Bronchial epithelial cell (primary cell): ENCODE measurements around the gene EPB41L5. TPM values are rescaled to one million over a fixed set of nuclear protein-coding genes. Genes with fewer than 3 reads are reported as not detected.

ENCODE experiments used
- DNase-seq: peaks from one replicate; pipeline ENCODE4 v3.0.0-alpha.2; 2010; ENCODE audit warnings: low read depth
- FAIRE-seq: peaks from 2 replicates; lab custom pipeline; 2011; peaks lifted over from hg19 to GRCh38; lab: Jason Lieb, UNC
- H3K27me3 ChIP-seq: 2 replicates; pipeline ENCODE4 v1.5.1; 2011; ENCODE audit warnings: low read length; ENCODE audit not compliant: control insufficient read depth, insufficient read depth
- H3K36me3 ChIP-seq: 2 replicates; pipeline ENCODE4 v1.5.1; 2011; ENCODE audit warnings: low read length; ENCODE audit not compliant: control insufficient read depth, insufficient read depth
- H3K4me3 ChIP-seq: 2 replicates; pipeline ENCODE4 v1.5.1; 2011; ENCODE audit warnings: mild to moderate bottlenecking, low read depth, low read length, control low read depth
- total RNA-seq: library from RNA; depleted of rRNA; stranded (reverse); fragments of >200 nt; gene quantifications from 2 replicates; pipeline ENCODE4 v1.2.1, GENCODE V29; 2014
- TF ChIP-seq, protein P1 (sequence below): IDR thresholded peaks from 2 replicates; pipeline ENCODE4 v1.5.1; 2011; ENCODE audit warnings: mild to moderate bottlenecking, moderate library complexity, low read length, control low read depth, inconsistent platforms; ENCODE audit not compliant: insufficient read depth, severe bottlenecking

Gene EPB41L5
- total RNA-seq, 1 donor from 2014 or later, result 34.5 TPM

DNA sequence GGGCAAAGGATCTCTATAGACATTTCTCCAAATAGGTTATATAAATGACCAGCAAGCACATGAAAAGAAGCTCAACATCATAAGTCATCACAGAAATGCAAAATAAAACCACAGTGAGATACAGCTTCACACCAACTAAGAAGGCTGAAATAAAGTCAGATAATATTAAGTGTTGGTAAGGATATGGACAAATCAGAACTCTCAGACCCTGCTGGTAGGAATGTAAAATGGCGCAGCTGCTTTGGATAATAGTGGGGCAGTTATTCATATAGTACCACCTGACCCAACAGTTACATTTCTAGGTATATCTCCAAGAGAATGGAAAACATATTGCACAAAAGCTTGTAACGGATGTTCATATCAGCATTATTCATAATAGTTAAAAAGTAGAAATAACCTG is 14.0 kb downstream of the EPB41L5 start:
- Histone ChIP-seq H3K27me3 (no peaks in the 10 kb centered on the region), H3K4me3 (no peak overlapping the region), H3K36me3 (no peaks in the 10 kb centered on the region)
- no peak for FAIRE-seq
- TF ChIP-seq, protein P1, sequence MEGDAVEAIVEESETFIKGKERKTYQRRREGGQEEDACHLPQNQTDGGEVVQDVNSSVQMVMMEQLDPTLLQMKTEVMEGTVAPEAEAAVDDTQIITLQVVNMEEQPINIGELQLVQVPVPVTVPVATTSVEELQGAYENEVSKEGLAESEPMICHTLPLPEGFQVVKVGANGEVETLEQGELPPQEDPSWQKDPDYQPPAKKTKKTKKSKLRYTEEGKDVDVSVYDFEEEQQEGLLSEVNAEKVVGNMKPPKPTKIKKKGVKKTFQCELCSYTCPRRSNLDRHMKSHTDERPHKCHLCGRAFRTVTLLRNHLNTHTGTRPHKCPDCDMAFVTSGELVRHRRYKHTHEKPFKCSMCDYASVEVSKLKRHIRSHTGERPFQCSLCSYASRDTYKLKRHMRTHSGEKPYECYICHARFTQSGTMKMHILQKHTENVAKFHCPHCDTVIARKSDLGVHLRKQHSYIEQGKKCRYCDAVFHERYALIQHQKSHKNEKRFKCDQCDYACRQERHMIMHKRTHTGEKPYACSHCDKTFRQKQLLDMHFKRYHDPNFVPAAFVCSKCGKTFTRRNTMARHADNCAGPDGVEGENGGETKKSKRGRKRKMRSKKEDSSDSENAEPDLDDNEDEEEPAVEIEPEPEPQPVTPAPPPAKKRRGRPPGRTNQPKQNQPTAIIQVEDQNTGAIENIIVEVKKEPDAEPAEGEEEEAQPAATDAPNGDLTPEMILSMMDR, result peak; percentile 1
- no peak for DNase-seq

DNA sequence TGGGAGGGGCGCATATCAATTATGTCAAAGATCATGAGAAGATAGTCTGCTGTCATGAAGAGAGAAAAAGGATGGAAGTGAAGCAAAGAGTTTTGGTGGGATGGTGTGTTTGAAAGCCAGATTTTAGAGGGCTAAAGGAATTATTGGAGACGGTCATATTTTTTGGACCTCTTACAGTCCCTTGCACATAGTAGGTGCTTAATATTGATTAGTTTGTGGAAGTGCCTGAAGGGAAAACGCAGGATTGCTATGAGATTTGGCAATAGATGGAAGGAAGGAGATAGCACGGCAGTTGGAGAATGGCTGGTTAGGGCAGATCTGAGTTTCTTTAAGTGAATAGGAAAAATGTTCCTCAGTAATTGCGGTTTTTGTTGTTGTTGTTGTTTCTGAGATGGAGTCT is 15.9 kb downstream of the EPB41L5 start:
- H3K27me3 ChIP-seq, result no peaks in the 10 kb centered on the region
- no peaks in the 10 kb centered on the region for H3K36me3 ChIP-seq
- TF ChIP-seq, protein P1, result no peak
- DNase-seq (no peak), FAIRE-seq (no peak)
- no peak overlapping the region for H3K4me3 ChIP-seq

DNA sequence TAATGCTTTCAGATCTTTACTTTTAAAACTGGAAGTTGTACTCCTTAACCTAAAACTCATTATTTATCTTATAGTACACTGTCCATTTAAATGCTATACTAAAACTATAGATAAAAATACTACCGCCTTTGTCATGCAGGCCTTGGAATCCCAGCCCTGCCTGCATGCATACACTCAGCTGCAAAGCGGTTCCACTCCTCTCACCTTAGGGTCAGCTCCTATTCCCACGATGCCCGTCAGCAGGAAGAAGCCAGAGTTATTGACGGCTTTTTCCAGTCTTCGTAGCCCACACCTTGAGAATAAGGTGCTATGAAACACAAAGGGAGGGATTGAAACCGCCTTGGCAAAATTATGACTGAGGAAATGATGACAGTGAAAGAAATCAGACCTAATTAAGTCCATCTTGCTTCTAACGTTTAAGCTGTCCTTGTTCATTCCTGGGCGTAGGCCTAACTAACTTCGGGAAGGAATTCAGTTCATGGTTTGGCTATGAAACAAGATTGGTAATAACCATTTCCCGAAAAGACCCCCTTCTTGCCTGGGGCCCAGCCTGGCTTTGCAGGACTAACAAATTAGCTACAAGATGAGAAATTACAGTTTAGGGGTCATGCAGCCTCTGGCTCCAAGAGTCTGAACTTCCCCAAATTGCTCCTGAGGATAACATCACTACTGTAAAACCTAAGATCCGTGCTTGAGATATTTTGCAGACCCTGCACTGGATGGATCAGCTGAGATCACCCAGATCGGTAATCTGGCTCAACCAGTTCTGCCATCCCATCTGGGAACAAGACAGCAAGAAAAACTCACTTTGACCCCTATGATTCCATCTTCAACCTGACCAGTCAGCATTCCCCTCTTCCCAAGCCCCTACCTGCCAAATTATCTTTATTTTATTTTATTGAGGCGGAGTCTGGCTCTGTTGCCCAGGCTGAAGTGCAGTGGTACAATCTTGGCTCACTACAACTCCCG is 17.1 kb downstream of the EPB41L5 start:
- no peak for DNase-seq
- H3K4me3 ChIP-seq, result no peak overlapping the region
- H3K27me3 ChIP-seq, result no peaks in the 10 kb centered on the region
- peak; percentile 93 for FAIRE-seq
- H3K36me3 ChIP-seq, result no peaks in the 10 kb centered on the region
- TF ChIP-seq, protein P1, result no peak

DNA sequence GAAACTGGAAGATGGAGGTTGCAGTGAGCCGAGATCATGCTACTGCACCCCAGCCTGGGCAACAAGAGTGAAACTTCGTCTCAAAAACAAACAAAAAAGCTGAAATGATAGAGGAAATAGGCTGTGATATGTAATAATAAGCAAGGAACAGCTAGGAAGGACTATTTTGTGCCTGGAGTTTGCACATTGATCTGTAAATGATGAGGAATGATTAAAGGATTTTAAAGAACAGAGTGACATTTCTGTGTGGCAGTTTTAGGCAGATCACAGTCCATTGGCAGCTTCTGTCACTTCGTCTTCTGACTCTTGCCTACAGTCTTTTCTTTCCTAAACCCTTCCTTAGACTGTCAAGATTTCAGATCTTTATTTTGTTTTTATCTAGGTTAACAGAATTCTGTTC is 19.4 kb downstream of the EPB41L5 start:
- FAIRE-seq (no peak), DNase-seq (no peak)
- H3K36me3 ChIP-seq, result no peaks in the 10 kb centered on the region
- H3K4me3 ChIP-seq, result no peak overlapping the region
- H3K27me3 ChIP-seq, result no peaks in the 10 kb centered on the region
- TF ChIP-seq, protein P1, result no peak

DNA sequence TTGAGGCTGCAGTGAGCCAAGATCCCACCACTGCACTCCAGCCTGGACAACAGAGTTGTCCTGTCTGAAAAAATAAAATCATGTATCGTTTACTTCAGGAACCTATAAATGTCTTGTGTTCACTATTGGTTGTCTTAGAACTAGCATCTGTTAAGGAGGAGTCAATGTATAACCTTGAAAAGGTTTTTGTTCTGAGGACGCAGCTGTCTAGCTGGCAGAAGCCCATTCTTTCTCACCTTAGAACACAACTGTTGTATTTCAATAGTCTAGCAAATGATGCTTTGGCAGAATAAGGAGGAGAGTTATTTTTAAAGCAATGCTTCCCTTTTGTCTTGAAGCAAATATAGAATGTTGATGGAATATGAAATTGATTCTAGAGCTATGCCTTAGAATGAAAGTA is 21.1 kb downstream of the EPB41L5 start:
- no peak for FAIRE-seq
- TF ChIP-seq, protein P1, result no peak
- DNase-seq, result no peak
- Histone ChIP-seq H3K36me3 (no peaks in the 10 kb centered on the region), H3K4me3 (no peak overlapping the region), H3K27me3 (no peaks in the 10 kb centered on the region)
